Transverse colon (tissue), 3 donors: ENCODE results near the gene LTBR.

Source experiments
- CTCF ChIP-seq, 5 experiments: fragments of 200-600 bp in 3 of 5; fragments of 450-650 bp in 2 of 5; sonication (generic) in 3 of 5; IDR thresholded peaks; 1 replicate in 2 of 5; 2 replicates in 3 of 5; pipeline ENCODE4 v1.5.1; 2016 to 2017; ENCODE audit warnings: antibody characterized with exemption in 5 of 5, inconsistent platforms in 3 of 5, mild to moderate bottlenecking in 2 of 5, moderate library complexity in 1 of 5
- POLR2A ChIP-seq: fragments of 450-650 bp; IDR thresholded peaks from one replicate; pipeline ENCODE4 v1.6.1; 2016; ENCODE audit warnings: antibody characterized with exemption, mild to moderate bottlenecking, moderate library complexity

GRCh38 chr12:6360080-6360571, 23.8 kb upstream of the LTBR start:
- no peak for TF ChIP-seq CTCF (IDR thresholded peaks at IDR 0.05)
- peak; percentile 68 for TF ChIP-seq POLR2A
